H1 (cell line): Measurements from ENCODE around the gene FRMD5. TPM values are rescaled to one million over a fixed set of nuclear protein-coding genes. Genes with fewer than 3 reads are reported as not detected.

Experiments used
- CTCF ChIA-PET: fragments of 300-600 bp; sonication (Branson Sonifier 250); formaldehyde crosslinking; loops from one replicate; lab custom pipeline; 2021; ENCODE audit not compliant: partially characterized antibody; lab: Charles Lee
- POLR2A ChIA-PET: fragments of 300-600 bp; sonication (Branson Sonifier 250); formaldehyde crosslinking; loops from one replicate; lab custom pipeline; 2021; ENCODE audit warnings: inconsistent platforms; ENCODE audit not compliant: partially characterized antibody; lab: Charles Lee
- DNase-seq, 2 experiments: peaks; one replicate each; pipeline versions ENCODE4 v3.0.0 to v3.0.0-alpha.2; 2010 to 2022; ENCODE audit warnings: low spot score in 2 of 2, low read depth in 1 of 2, mixed read lengths in 1 of 2
- FAIRE-seq: peaks from 2 replicates; lab custom pipeline; 2011; peaks lifted over from hg19 to GRCh38; lab: Jason Lieb, UNC
- H2AFZ ChIP-seq: 2 replicates; pipeline ENCODE4 v1.8.1; 2012; ENCODE audit warnings: low read length, inconsistent platforms
- H2AK5ac ChIP-seq: 2 replicates; pipeline ENCODE4 v1.6.1; 2013; ENCODE audit warnings: low read depth, low read length
- H2BK120ac ChIP-seq: replicated peaks from 2 replicates; pipeline ENCODE3; 2013; ENCODE audit warnings: low read depth, low read length, inconsistent platforms
- H2BK12ac ChIP-seq: 2 replicates; pipeline ENCODE4 v1.6.1; 2013; ENCODE audit warnings: low read depth, low read length
- H2BK15ac ChIP-seq: 2 replicates; pipeline ENCODE4 v1.6.1; 2013; ENCODE audit warnings: low read length
- H2BK20ac ChIP-seq: 2 replicates; pipeline ENCODE4 v1.6.1; 2013; ENCODE audit warnings: low read length
- H2BK5ac ChIP-seq: 2 replicates; pipeline ENCODE4 v1.6.1; 2013; ENCODE audit warnings: low read depth, low read length
- H3K14ac ChIP-seq: 2 replicates; pipeline ENCODE4 v1.6.1; 2013; ENCODE audit warnings: inconsistent platforms; ENCODE audit not compliant: insufficient read length
- H3K18ac ChIP-seq: 2 replicates; pipeline ENCODE4 v1.6.1; 2013; ENCODE audit warnings: low read length; ENCODE audit errors: extremely low read depth
- H3K23ac ChIP-seq: 2 replicates; pipeline ENCODE4 v1.6.1; 2013; ENCODE audit warnings: inconsistent platforms; ENCODE audit not compliant: insufficient read length
- H3K23me2 ChIP-seq: 2 replicates; pipeline ENCODE4 v1.6.1; 2013; ENCODE audit warnings: low read depth, low read length
- H3K27ac ChIP-seq: 2 replicates; pipeline ENCODE4 v1.6.1; 2011; ENCODE audit warnings: low read depth, low read length, inconsistent platforms
- H3K27me3 ChIP-seq, 4 experiments: replicated peaks in 1 of 4; 1 replicate in 1 of 4; 2 replicates in 3 of 4; pipeline versions ENCODE4 v1.6.1 to v1.8.1; 2011 to 2013; ENCODE audit warnings: low read length in 3 of 4, mild to moderate bottlenecking in 3 of 4, inconsistent platforms in 2 of 4, mixed read lengths in 2 of 4, moderate library complexity in 1 of 4; ENCODE audit not compliant: control insufficient read depth in 3 of 4, insufficient read depth in 3 of 4; ENCODE audit errors: extremely low read depth in 1 of 4
- H3K36me3 ChIP-seq, 4 experiments: 2 replicates each; pipeline versions ENCODE4 v1.6.1 to v1.8.1; 2011 to 2013; ENCODE audit warnings: mild to moderate bottlenecking in 4 of 4, low read length in 3 of 4, moderate library complexity in 2 of 4, control low read depth in 1 of 4, inconsistent platforms in 1 of 4; ENCODE audit not compliant: insufficient read depth in 4 of 4, control insufficient read depth in 2 of 4
- H3K4ac ChIP-seq: replicated peaks from 2 replicates; pipeline ENCODE3; 2013; ENCODE audit warnings: low read length, low read depth, mixed read lengths, inconsistent platforms; ENCODE audit not compliant: insufficient read length
- H3K4me1 ChIP-seq, 4 experiments: replicated peaks in 1 of 4; 1 replicate in 1 of 4; 2 replicates in 3 of 4; pipeline versions ENCODE4 v1.6.1 to v1.8.1; 2011 to 2013; ENCODE audit warnings: low read length in 3 of 4, inconsistent platforms in 2 of 4, mixed read lengths in 1 of 4; ENCODE audit not compliant: insufficient read depth in 4 of 4, control insufficient read depth in 3 of 4
- H3K4me2 ChIP-seq, 2 experiments: 2 replicates each; pipeline versions ENCODE4 v1.6.1 to v1.8.1; 2011 to 2013; ENCODE audit warnings: low read depth in 2 of 2, low read length in 2 of 2, control low read depth in 1 of 2, inconsistent platforms in 1 of 2, mild to moderate bottlenecking in 1 of 2; ENCODE audit not compliant: insufficient read depth in 1 of 2
- H3K4me3 ChIP-seq, 4 experiments: fragments of 200-600, 300-600 bp in 1 of 4; sonication (generic), shearing (Covaris generic), sonication (Bioruptor Twin) in 1 of 4; 2 replicates each; pipeline versions ENCODE4 v1.5.1 to v1.8.1; 2011 to 2016; ENCODE audit warnings: low read length in 4 of 4, low read depth in 3 of 4, control low read depth in 2 of 4, inconsistent platforms in 2 of 4, mild to moderate bottlenecking in 2 of 4, mixed read lengths in 1 of 4, moderate library complexity in 1 of 4; ENCODE audit not compliant: insufficient read depth in 2 of 4; ENCODE audit errors: extremely low read depth in 1 of 4
- H3K56ac ChIP-seq: replicated peaks from 2 replicates; pipeline ENCODE3; 2013; ENCODE audit warnings: low read depth, mild to moderate bottlenecking, mixed read lengths, low read length, inconsistent platforms; ENCODE audit not compliant: insufficient read length
- H3K79me1 ChIP-seq: 2 replicates; pipeline ENCODE4 v1.6.1; 2013; ENCODE audit warnings: low read depth, low read length, control low read depth
- H3K79me2 ChIP-seq, 2 experiments: 2 replicates each; pipeline versions ENCODE4 v1.6.1 to v1.8.1; 2012 to 2013; ENCODE audit warnings: low read length in 2 of 2, mild to moderate bottlenecking in 2 of 2, inconsistent platforms in 1 of 2; ENCODE audit not compliant: insufficient read depth in 2 of 2, control insufficient read depth in 1 of 2
- H3K9ac ChIP-seq, 4 experiments: replicated peaks in 1 of 4; 1 replicate in 1 of 4; 2 replicates in 3 of 4; pipeline versions ENCODE4 v1.6.1 to v1.8.1; 2011 to 2013; ENCODE audit warnings: low read depth in 3 of 4, low read length in 3 of 4, control low read depth in 2 of 4, mild to moderate bottlenecking in 2 of 4, moderate library complexity in 2 of 4, inconsistent platforms in 1 of 4; ENCODE audit errors: extremely low read depth in 1 of 4
- H3K9me3 ChIP-seq, 2 experiments: 2 replicates each; pipeline versions ENCODE4 v1.6.1 to v1.8.1; 2012 to 2013; ENCODE audit warnings: mild to moderate bottlenecking in 2 of 2, moderate library complexity in 2 of 2, control low read depth in 1 of 2, inconsistent platforms in 1 of 2, low read depth in 1 of 2, low read length in 1 of 2, mixed read lengths in 1 of 2; ENCODE audit not compliant: insufficient read depth in 2 of 2
- H4K20me1 ChIP-seq, 2 experiments: replicated peaks in 1 of 2; 2 replicates each; pipeline versions ENCODE3 to v1.8.1; 2011 to 2013; ENCODE audit warnings: inconsistent platforms in 2 of 2, low read length in 2 of 2, mild to moderate bottlenecking in 1 of 2; ENCODE audit not compliant: insufficient read depth in 2 of 2, control insufficient read depth in 1 of 2
- H4K5ac ChIP-seq: 2 replicates; pipeline ENCODE4 v1.6.1; 2013; ENCODE audit warnings: low read length, low read depth, mixed read lengths, inconsistent platforms; ENCODE audit not compliant: insufficient read length
- H4K8ac ChIP-seq: 2 replicates; pipeline ENCODE4 v1.8.0; 2013; ENCODE audit warnings: mild to moderate bottlenecking, moderate library complexity, low read length, inconsistent platforms; ENCODE audit not compliant: insufficient read depth; ENCODE audit errors: extremely low read depth
- H4K91ac ChIP-seq: replicated peaks from 2 replicates; pipeline ENCODE3; 2013; ENCODE audit warnings: low read length, mixed read lengths, inconsistent platforms; ENCODE audit not compliant: insufficient read length
- BACH1 ChIP-seq: IDR thresholded peaks from 2 replicates; pipeline ENCODE4 v1.6.1; 2012; ENCODE audit warnings: low read length, improper control_type of control experiment
- CEBPB ChIP-seq: IDR thresholded peaks from 2 replicates; pipeline ENCODE4 v1.6.1; 2012; ENCODE audit warnings: low read depth, low read length
- CREB1 ChIP-seq: IDR thresholded peaks from 2 replicates; pipeline ENCODE4 v1.6.1; 2012; ENCODE audit warnings: inconsistent platforms
- EGR1 ChIP-seq: IDR thresholded peaks from 2 replicates; pipeline ENCODE4 v1.6.1; 2011; ENCODE audit warnings: low read depth, low read length, borderline replicate concordance
- HDAC2 ChIP-seq, 2 experiments: fragments of 300-600 bp in 1 of 2; sonication (generic) in 1 of 2; IDR thresholded peaks; 2 replicates each; pipeline ENCODE4 v1.6.1; 2011 to 2012; ENCODE audit warnings: low read depth in 2 of 2, low read length in 2 of 2, mild to moderate bottlenecking in 2 of 2, moderate library complexity in 2 of 2, borderline replicate concordance in 1 of 2, inconsistent platforms in 1 of 2
- NANOG ChIP-seq: IDR thresholded peaks from 2 replicates; pipeline ENCODE4 v1.6.1; 2011; ENCODE audit warnings: low read length, low read depth, mild to moderate bottlenecking, inconsistent platforms; ENCODE audit not compliant: insufficient read depth, poor library complexity, severe bottlenecking
- NRF1 ChIP-seq: IDR thresholded peaks from 2 replicates; pipeline ENCODE4 v1.6.1; 2011; ENCODE audit warnings: mild to moderate bottlenecking, low read depth, low read length, improper control_type of control experiment
- TAF7 ChIP-seq: optimal IDR thresholded peaks from 2 replicates; pipeline ENCODE3; 2011; ENCODE audit warnings: low read depth, mild to moderate bottlenecking, inconsistent platforms, low read length, moderate library complexity, borderline replicate concordance
- WGBS, 2 experiments: shearing (Covaris generic) in 1 of 2; methylation state at CpG; one replicate each; pipeline versions ENCODE4 v1.1.6 to v1.1.7; 2013 to 2015; ENCODE audit warnings: low lambda C conversion rate in 2 of 2, mixed read lengths in 2 of 2, inconsistent platforms in 1 of 2, low coverage in 1 of 2, missing lambda C conversion rate in 1 of 2; ENCODE audit not compliant: insufficient replicate concordance in 2 of 2, insufficient coverage in 1 of 2, insufficient read length in 1 of 2; ENCODE audit errors: extremely low coverage in 1 of 2, missing lambda C conversion rate in 1 of 2; 5-methylcytosine and 5-hydroxymethylcytosine counted together
- polyA plus RNA-seq, 7 experiments: library from polyadenylated mRNA; depleted of rRNA in 3 of 7; stranded (reverse) in 5 of 7; unstranded in 2 of 7; fragments of >200 nt in 5 of 7; fragments of 200-250 nt in 2 of 7; gene quantifications; 1 replicate in 5 of 7; 2 replicates in 1 of 7; 4 replicates in 1 of 7; pipeline versions ENCODE4 v1.2.1 to v1.2.3, GENCODE V29; 2011 to 2013; ENCODE audit warnings: missing spikeins in 2 of 7, mixed read lengths in 2 of 7
- total RNA-seq: library from RNA; stranded (reverse); fragmentation: NEBNext Ultra II Directional; extraction: Animal tissue kit (Norgen Biotek cat#: 25700); gene quantifications from 2 replicates; pipeline ENCODE4 v1.2.1, GENCODE V29; 2021

Gene FRMD5
- total and polyA plus RNA-seq, 2 of the 8 experiments (the other 6 are each of a cell fraction or from before 2014, with no cell fraction given) = 10.1 to 12.6 TPM

- Histone ChIP-seq H2BK120ac (no peak overlapping the region), H2AFZ (no peak overlapping the region), H2BK20ac (no peak overlapping the region), H3K14ac (no peak overlapping the region), H3K9me3 (no peaks in the 10 kb centered on the region), H3K4me3 (no peak overlapping the region), H3K4me1 (no peaks in the 10 kb centered on the region), H3K23me2 (no peaks in the 10 kb centered on the region), H4K8ac (no peak overlapping the region), H2BK12ac (no peak overlapping the region), H4K20me1 (peaks cover 0 to 2% of the 10 kb centered on the region in 2 experiments), H3K56ac (no peak overlapping the region), H3K79me1 (no peaks in the 10 kb centered on the region), H2BK5ac (no peak overlapping the region), H3K27ac (no peak overlapping the region), H3K4ac (no peak overlapping the region), H3K27me3 (no peaks in the 10 kb centered on the region), H3K79me2 (no peaks in the 10 kb centered on the region), H4K5ac (no peak overlapping the region), H2AK5ac (no peak overlapping the region), H3K23ac (no peak overlapping the region), H3K4me2 (no peak overlapping the region), H4K91ac (no peak overlapping the region), H3K18ac (no peak overlapping the region), H2BK15ac (no peak overlapping the region), H3K9ac (no peak overlapping the region), H3K36me3 (no peaks in the 10 kb centered on the region)
- ChIA-PET CTCF (interaction anchor here (1.4 to 1.5 kb wide), 2 partner anchors 13 to 15 kb away, joined by 4 read pairs; no protein-coding TSS in a partner anchor), POLR2A (interaction anchor here (0.7 kb wide), 1 partner anchor 10 kb away, joined by 3 read pairs; no protein-coding TSS in a partner anchor)
- WGBS, 2 experiments = 95% methylated on average over 2 of the region's 2 CpGs; no CpG with 5 or more reads in 1 of the 2 experiments
- DNase-seq = no peak
- no peak for FAIRE-seq
- no peak for TF ChIP-seq BACH1
- no peak for TF ChIP-seq HDAC2 (IDR thresholded peaks at IDR 0.05; ENCODE audit: borderline replicate concordance in 1 of 2, low read depth in 2 of 2, low read length in 2 of 2)
- no peak for TF ChIP-seq CEBPB
- TF ChIP-seq NRF1 = no peak
- no peak for TF ChIP-seq TAF7
- TF ChIP-seq EGR1 = no peak
- TF ChIP-seq CREB1 = no peak
- no peak for TF ChIP-seq NANOG
These were observed 110.3 kb downstream of the FRMD5 start for GRCh38 chr15:44084770-44085169.
